OCI-LY1 (cell line): ENCODE measurements around the gene PPP1R18.

ENCODE experiments used
- EZH2 ChIP-seq: fragments of 200-600 bp; sonication (generic), shearing (Covaris generic); IDR thresholded peaks from 2 replicates; pipeline ENCODE4 v1.8.0; 2017; ENCODE audit warnings: borderline replicate concordance, mixed run types, mild to moderate bottlenecking, antibody characterized with exemption, low read length, moderate library complexity, mixed read lengths
- TF ChIP-seq, protein P1 (sequence below): fragments of 200-600 bp; sonication (generic), shearing (Covaris generic); IDR thresholded peaks from 2 replicates; pipeline ENCODE4 v1.5.1; 2017; ENCODE audit warnings: mild to moderate bottlenecking, antibody characterized with exemption, low read length, moderate library complexity, mixed read lengths

DNA sequence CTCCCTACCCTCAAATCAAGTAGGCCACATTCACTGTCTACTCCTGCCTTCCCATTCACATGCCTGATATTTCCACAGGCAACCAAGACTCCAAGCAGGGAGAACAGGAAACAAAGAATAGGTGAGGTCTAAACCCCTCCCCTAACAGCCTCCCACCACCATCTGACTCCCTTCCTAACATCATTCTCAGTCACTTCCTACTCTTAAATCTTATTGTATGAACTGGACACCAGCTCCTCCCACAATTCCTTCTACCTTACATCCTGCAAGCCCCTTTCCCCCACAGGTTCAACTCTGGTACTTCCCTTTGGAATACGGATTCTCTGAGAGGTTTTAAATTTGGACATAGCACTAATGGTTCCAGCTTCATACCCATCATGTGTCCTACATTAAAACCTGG, 40.5 kb downstream of the PPP1R18 start:
- TF ChIP-seq, protein P1, sequence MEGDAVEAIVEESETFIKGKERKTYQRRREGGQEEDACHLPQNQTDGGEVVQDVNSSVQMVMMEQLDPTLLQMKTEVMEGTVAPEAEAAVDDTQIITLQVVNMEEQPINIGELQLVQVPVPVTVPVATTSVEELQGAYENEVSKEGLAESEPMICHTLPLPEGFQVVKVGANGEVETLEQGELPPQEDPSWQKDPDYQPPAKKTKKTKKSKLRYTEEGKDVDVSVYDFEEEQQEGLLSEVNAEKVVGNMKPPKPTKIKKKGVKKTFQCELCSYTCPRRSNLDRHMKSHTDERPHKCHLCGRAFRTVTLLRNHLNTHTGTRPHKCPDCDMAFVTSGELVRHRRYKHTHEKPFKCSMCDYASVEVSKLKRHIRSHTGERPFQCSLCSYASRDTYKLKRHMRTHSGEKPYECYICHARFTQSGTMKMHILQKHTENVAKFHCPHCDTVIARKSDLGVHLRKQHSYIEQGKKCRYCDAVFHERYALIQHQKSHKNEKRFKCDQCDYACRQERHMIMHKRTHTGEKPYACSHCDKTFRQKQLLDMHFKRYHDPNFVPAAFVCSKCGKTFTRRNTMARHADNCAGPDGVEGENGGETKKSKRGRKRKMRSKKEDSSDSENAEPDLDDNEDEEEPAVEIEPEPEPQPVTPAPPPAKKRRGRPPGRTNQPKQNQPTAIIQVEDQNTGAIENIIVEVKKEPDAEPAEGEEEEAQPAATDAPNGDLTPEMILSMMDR: no peak
- TF ChIP-seq EZH2: no peak
